Aorta (tissue), 5 donors: ENCODE data around the gene ADRB2. TPM values are rescaled to one million over a fixed set of nuclear protein-coding genes. Genes with fewer than 3 reads are reported as not detected.

ENCODE experiments used
- ATAC-seq: fragments of 200-7000 bp; cut with Tn5 transposase; one replicate; pipeline ENCODE4 v1.9.1; 2022; ENCODE audit warnings: moderate library complexity; ENCODE audit not compliant: low FRiP score
- DNase-seq, 2 donors: peaks; one replicate each; pipeline ENCODE4 v3.0.0-alpha.2; 2020
- H3K27ac ChIP-seq, 2 donors: one replicate each; pipeline ENCODE4 v1.5.1; 2013; ENCODE audit warnings: low read length in 2 of 2, mild to moderate bottlenecking in 2 of 2, moderate library complexity in 2 of 2, control low read depth in 1 of 2, inconsistent platforms in 1 of 2, low read depth in 1 of 2
- H3K27me3 ChIP-seq, 2 donors: one replicate each; pipeline ENCODE4 v1.6.1; 2013; ENCODE audit warnings: control low read depth in 1 of 2, low read length in 1 of 2, mild to moderate bottlenecking in 1 of 2, moderate library complexity in 1 of 2; ENCODE audit not compliant: insufficient read depth in 2 of 2, control insufficient read depth in 1 of 2
- H3K36me3 ChIP-seq, 2 donors: one replicate each; pipeline ENCODE4 v1.6.1; 2013; ENCODE audit warnings: control low read depth in 1 of 2, low read length in 1 of 2, mild to moderate bottlenecking in 1 of 2; ENCODE audit not compliant: insufficient read depth in 2 of 2, control insufficient read depth in 1 of 2
- H3K4me1 ChIP-seq, 2 donors: one replicate each; pipeline ENCODE4 v1.6.1; 2013; ENCODE audit warnings: low read length in 2 of 2, control low read depth in 1 of 2, mild to moderate bottlenecking in 1 of 2, moderate library complexity in 1 of 2; ENCODE audit not compliant: insufficient read depth in 2 of 2, control insufficient read depth in 1 of 2
- H3K4me3 ChIP-seq, 2 donors: one replicate each; pipeline ENCODE4 v1.5.1; 2013; ENCODE audit warnings: low read length in 2 of 2, control low read depth in 1 of 2, mild to moderate bottlenecking in 1 of 2
- H3K9me3 ChIP-seq: one replicate; pipeline ENCODE4 v1.6.1; 2013; ENCODE audit warnings: mild to moderate bottlenecking, low read length; ENCODE audit not compliant: control insufficient read depth
- WGBS, 2 donors: extraction: QIAGEN DNeasy Blood & Tissue Kit; methylation state at CpG; one replicate each; pipeline ENCODE4 v1.1.7; 2013; 5-methylcytosine and 5-hydroxymethylcytosine counted together
- intact Hi-C, 2 donors: fragments of 100-400 bp; cut with DNase I; formaldehyde crosslinking; loops; one replicate each; pipeline versions ENCODE4 v1.14.2 to v1.15.0; 2022
- polyA plus RNA-seq, 2 donors: library from polyadenylated mRNA; stranded (reverse); fragments of 200-250 nt; gene quantifications; one replicate each; pipeline ENCODE4 v1.2.3, GENCODE V29; 2013
- total RNA-seq, 2 donors: library from RNA; stranded (reverse); fragmentation: NEBNext Ultra II Directional; extraction: Animal tissue kit (Norgen Biotek cat#: 25700); gene quantifications; one replicate each; pipeline ENCODE4 v1.2.1, GENCODE V29; 2021
- donor health status: healthy with polysubstance abuse.
- donor health status: Bipolar disorder and iron deficiency.
- donor health status: DM: no; HTN: no; CAD: no.
- donor health status: DM: no; HTN: no; CAD: no.
- donor health status: DM: yes; HTN: yes; CAD: no.

ADRB2 gene
- total and polyA plus RNA-seq, 4 donors: 0.13 to 4.5 (median 1.4) TPM

DNA sequence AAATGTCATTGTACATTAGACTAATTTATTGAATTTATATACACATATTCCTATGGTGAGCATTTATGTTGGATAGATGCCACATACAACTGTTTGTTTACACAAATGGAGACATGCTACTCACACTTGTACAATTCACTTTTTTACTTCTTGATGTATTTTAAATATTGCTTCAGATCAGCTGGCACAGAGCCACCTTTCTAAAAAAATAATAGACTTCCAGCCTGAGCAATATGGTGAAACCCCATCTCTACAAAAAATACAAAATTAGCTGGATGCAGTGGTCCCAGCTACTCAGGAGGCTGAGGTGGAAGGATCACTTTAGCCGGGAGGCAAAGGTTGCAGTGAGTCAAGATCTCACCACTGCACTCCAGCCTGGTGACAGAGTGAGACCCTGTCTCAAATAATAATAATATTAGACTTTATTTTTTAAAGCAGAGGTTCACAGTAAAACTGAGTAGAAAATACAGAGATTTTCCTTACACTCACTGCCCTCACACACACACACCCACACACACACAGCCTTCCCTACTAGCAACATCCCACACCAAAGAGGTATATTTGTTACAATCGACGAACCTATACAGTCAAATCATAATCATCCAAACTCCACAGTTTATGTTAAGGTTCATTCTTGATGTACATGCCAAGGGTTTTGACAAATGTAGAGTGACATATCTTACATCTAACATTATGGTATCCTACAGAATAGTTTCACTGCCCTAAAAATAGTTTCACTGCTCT lies 16.5 kb upstream of the ADRB2 start:
- H3K36me3 ChIP-seq: no peaks in the 10 kb centered on the region
- 89 to 92% methylated on average over 3 of the region's 3 CpGs for WGBS, 2 donors
- no peak overlapping the region for H3K4me3 ChIP-seq
- H3K27ac ChIP-seq: no peak overlapping the region
- no peaks in the 10 kb centered on the region for H3K27me3 ChIP-seq
- ATAC-seq (no peak), DNase-seq (no peak)
- intact Hi-C loops: no loop called here
- H3K9me3 ChIP-seq: no peaks in the 10 kb centered on the region
- H3K4me1 ChIP-seq: peaks cover 0 to 1% of the 10 kb centered on the region in 2 donors

DNA sequence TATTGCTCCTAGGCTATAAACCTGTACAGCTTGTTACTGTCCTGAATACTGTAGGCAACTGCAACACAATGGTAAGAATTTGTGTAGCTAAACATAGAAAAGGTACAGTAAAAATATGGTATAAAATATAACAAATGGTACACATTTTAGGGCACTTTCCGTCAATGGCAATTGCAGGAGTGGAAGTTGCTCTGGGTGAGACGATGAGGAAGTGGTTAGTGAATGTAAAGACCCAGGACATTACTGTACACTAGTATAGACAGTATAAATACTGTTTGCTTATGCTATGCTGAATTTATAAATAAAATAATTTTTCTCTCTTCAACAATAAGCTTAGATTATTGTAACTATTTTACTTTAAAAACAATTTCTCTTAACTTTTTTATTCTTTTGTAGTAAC lies 15.6 kb upstream of the ADRB2 start:
- Histone ChIP-seq H3K36me3 (no peaks in the 10 kb centered on the region), H3K9me3 (no peaks in the 10 kb centered on the region), H3K27ac (no peak overlapping the region), H3K4me1 (peaks cover 0 to 1% of the 10 kb centered on the region in 2 donors), H3K27me3 (no peaks in the 10 kb centered on the region), H3K4me3 (no peak overlapping the region)
- ATAC-seq: no peak
- WGBS, 2 donors: 95 to 97% methylated on average over 2 of the region's 2 CpGs
- no peak for DNase-seq
- intact Hi-C loops: no loop called here

DNA sequence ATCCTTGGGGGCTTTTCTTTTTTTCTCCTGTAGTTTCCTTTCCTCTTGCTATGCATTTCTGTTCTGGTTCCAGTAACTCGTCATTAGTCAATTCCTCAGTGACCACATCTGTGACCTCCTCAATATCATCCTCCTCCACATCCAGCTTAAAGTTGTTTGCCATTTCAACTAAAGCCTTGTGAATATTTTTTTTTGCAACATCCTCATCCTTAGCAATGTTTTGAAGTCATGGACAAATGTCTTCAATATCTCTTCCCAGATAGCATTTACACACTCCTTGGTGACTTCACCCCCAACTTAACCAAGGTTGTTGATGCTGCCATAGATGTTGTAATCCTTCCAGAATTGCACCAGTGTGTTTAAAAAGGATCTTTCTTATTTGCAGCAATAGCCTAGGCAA lies 14.7 kb upstream of the ADRB2 start:
- Histone ChIP-seq H3K27ac (no peak overlapping the region), H3K4me3 (no peak overlapping the region), H3K9me3 (no peaks in the 10 kb centered on the region), H3K36me3 (no peaks in the 10 kb centered on the region), H3K4me1 (peaks cover 0 to 1% of the 10 kb centered on the region in 2 donors), H3K27me3 (no peaks in the 10 kb centered on the region)
- ATAC-seq (no peak), DNase-seq (no peak)
- intact Hi-C loops: no loop called here
- WGBS, 2 donors: 96 to 97% methylated on average over 1 of the region's 1 CpG

- H3K9me3 ChIP-seq: no peaks in the 10 kb centered on the region
- no peaks in the 10 kb centered on the region for H3K4me1 ChIP-seq
- ATAC-seq (no peak), DNase-seq (no peak)
- H3K27ac ChIP-seq: no peak overlapping the region
- H3K4me3 ChIP-seq: no peak overlapping the region
- intact Hi-C loops: no loop called here
- 92 to 93% methylated on average over 2 of the region's 2 CpGs for WGBS, 2 donors
- H3K36me3 ChIP-seq: no peaks in the 10 kb centered on the region
- no peaks in the 10 kb centered on the region for H3K27me3 ChIP-seq
Measured at GRCh38 chr5:148815086-148815485, 11.3 kb upstream of the ADRB2 start.

DNA sequence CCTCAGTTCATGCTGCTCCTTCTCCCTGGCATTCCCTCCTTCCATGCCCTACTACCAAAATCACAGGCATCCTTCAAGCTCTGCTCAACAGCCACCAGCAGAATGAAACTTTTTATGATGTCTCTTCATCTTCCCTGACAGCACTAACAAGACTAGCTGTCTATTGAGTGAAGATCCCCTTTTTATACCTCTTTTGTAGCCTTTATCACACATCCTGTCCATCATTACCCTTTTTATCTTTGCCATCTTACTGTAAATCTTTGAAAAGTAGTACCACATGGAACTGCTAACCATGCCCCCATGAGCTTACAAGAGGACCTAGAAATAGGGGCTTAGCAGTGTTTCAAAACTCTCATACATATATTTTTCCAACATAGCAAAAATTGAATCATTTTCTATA lies 10.8 kb upstream of the ADRB2 start:
- Histone ChIP-seq H3K9me3 (no peaks in the 10 kb centered on the region), H3K4me3 (no peak overlapping the region), H3K27me3 (no peaks in the 10 kb centered on the region), H3K4me1 (no peaks in the 10 kb centered on the region), H3K36me3 (no peaks in the 10 kb centered on the region), H3K27ac (no peak overlapping the region)
- DNase-seq (no peak), ATAC-seq (no peak)
- intact Hi-C loops: no loop called here

GRCh38 chr5:148816357-148816756 lies 10.1 kb upstream of the ADRB2 start:
- no peak overlapping the region for H3K4me3 ChIP-seq
- no peak overlapping the region for H3K27ac ChIP-seq
- no peaks in the 10 kb centered on the region for H3K9me3 ChIP-seq
- H3K36me3 ChIP-seq: no peaks in the 10 kb centered on the region
- H3K4me1 ChIP-seq: no peaks in the 10 kb centered on the region
- no peaks in the 10 kb centered on the region for H3K27me3 ChIP-seq
- 89 to 98% methylated on average over 1 of the region's 1 CpG for WGBS, 2 donors
- no peak for ATAC-seq
- no peak for DNase-seq
- intact Hi-C loops: no loop called here

DNA sequence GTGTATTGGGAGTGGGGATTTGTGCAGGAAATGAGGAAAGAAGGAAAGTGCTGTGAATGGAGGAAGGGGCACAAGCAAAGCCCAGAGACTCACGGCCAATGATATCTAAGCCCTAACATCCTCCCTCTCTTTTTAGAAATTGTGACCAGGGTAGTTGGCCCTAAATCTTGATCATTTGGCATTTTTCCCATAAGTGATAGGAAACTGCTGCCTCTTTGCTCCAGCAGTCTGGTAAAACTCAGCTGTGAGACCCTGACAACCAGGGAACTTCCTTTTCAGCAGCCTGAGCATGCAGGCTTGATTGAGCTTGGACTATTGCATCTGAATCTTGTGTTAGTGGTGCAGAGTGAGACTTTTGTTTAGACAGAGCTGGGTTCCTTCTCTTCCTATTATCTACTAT lies 9.6 kb upstream of the ADRB2 start:
- H3K4me3 ChIP-seq: no peak overlapping the region
- intact Hi-C loops: no loop called here
- DNase-seq (no peak), ATAC-seq (no peak)
- H3K4me1 ChIP-seq: no peaks in the 10 kb centered on the region
- no peaks in the 10 kb centered on the region for H3K9me3 ChIP-seq
- no peak overlapping the region for H3K27ac ChIP-seq
- H3K27me3 ChIP-seq: no peaks in the 10 kb centered on the region
- WGBS, 2 donors: 80 to 84% methylated on average over 1 of the region's 1 CpG
- H3K36me3 ChIP-seq: no peaks in the 10 kb centered on the region

DNA sequence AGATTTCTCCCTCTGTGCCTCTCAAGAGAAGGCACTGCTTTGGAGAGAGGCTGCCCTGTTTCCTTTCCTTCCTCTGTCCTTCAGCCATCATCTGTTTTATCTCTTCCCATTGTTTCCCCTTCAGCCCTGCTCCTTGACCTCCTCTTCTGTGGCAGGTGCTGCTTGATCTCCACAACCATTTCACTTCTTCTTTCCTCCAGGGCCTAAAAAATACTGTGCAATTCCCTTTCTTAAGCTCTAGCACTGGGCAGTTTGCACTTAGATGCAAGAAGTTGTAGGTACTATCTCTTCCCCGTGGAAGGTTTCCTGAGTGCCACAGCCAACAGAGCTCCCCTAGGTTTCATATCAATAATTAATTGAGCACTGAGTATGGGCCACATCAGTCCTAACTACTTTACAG lies 8.8 kb upstream of the ADRB2 start:
- no peak for ATAC-seq
- Histone ChIP-seq H3K9me3 (no peaks in the 10 kb centered on the region), H3K36me3 (no peaks in the 10 kb centered on the region), H3K27me3 (no peaks in the 10 kb centered on the region), H3K27ac (no peak overlapping the region), H3K4me1 (no peaks in the 10 kb centered on the region), H3K4me3 (no peak overlapping the region)
- no peak for DNase-seq
- intact Hi-C loops: no loop called here
- 88 to 92% methylated on average over 1 of the region's 1 CpG for WGBS, 2 donors

DNA sequence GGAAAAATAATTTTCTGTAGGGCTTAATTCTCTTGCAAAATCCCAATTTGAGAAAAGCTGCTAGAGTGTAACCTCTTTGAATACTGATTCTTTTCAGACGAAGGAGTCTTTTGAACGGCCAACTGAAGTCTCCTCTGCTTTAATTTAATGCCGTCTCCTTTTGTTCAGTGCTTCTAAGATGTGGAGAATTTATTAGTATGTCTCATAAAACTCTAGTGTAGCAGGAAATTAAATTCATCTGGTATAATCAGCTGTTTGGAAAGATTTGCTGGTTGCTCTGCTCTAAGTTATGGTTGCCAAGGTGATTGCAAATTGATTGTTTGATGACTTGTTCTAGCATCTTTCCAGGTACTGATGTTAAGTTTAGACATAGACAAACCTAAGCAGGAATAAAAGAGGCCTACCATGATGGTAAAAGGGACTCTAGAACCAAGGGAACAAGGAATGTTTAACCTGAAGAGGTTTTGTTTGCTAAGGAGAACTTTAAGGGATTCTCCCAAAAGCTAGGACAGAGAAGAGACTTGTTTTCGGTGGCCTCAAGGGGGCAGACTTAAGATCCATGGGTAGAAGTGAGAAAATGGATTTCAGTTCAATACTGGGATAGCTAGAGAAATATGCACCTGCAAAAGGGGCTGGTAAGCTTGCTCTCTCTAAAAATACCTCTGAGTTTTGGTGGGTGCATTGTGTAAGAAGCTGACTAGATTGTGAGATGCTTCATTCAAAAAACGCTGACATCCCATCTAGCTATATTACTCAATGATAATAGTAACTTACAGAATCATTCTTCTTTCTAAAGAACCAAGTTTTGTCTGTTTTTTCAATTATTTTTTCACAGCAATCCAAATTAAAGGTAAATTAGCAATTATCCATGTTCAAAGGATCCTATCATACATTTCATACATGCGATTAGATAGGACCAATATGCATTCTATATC lies 5.7 kb upstream of the ADRB2 start:
- no peak overlapping the region for H3K27ac ChIP-seq
- H3K4me1 ChIP-seq: no peaks in the 10 kb centered on the region
- H3K4me3 ChIP-seq: no peak overlapping the region
- DNase-seq (no peak), ATAC-seq (no peak)
- intact Hi-C loops: no loop called here
- no peaks in the 10 kb centered on the region for H3K9me3 ChIP-seq
- H3K27me3 ChIP-seq: no peaks in the 10 kb centered on the region
- 68 to 79% methylated on average over 6 of the region's 6 CpGs for WGBS, 2 donors
- no peaks in the 10 kb centered on the region for H3K36me3 ChIP-seq
